ENCODE measurements around the gene GPX4.
"Not testable (repeated sequence)": the region's sequence is repeated elsewhere in the genome, so short reads cannot be mapped to it uniquely, and the experiment has no call there.

Gene GPX4

GRCh38 chr19:1115646-1116420, 12.0 kb downstream of the GPX4 start:
- no peak for DNase-seq

- DNase-seq = no peak
These were observed 13.2 kb downstream of the GPX4 start for GRCh38 chr19:1116726-1117581.

GRCh38 chr19:1117654-1118053, 13.9 kb downstream of the GPX4 start:
- no peak for DNase-seq

GRCh38 chr19:1118999-1119398, 15.2 kb downstream of the GPX4 start:
- no peak for DNase-seq

GRCh38 chr19:1119475-1120217, 15.9 kb downstream of the GPX4 start:
- no peak for DNase-seq

GRCh38 chr19:1121395-1121794, 17.6 kb downstream of the GPX4 start:
- no peak for DNase-seq

- DNase-seq = no peak
These were observed 18.5 kb downstream of the GPX4 start for GRCh38 chr19:1122021-1122971.

- DNase-seq = peak; percentile 88
These were observed 19.2 kb downstream of the GPX4 start for GRCh38 chr19:1122972-1123363.

- no peak for DNase-seq
These were observed 19.6 kb downstream of the GPX4 start for GRCh38 chr19:1123381-1123780.

- no peak for DNase-seq
These were observed 20.3 kb downstream of the GPX4 start for GRCh38 chr19:1123885-1124677.

GRCh38 chr19:1125601-1126467, 22.0 kb downstream of the GPX4 start:
- DNase-seq = no peak

- no peak for DNase-seq
These were observed 23.4 kb downstream of the GPX4 start for GRCh38 chr19:1126984-1127760.

GRCh38 chr19:1128106-1128505, 24.3 kb downstream of the GPX4 start:
- no peak for DNase-seq

- DNase-seq = not testable (repeated sequence)
These were observed 25.3 kb downstream of the GPX4 start for GRCh38 chr19:1129084-1129483.

GRCh38 chr19:1129535-1129934, 25.7 kb downstream of the GPX4 start:
- DNase-seq = no peak

GRCh38 chr19:1130771-1131717, 27.2 kb downstream of the GPX4 start:
- no peak for DNase-seq

- DNase-seq = peak; percentile 93
These were observed 28.1 kb downstream of the GPX4 start for GRCh38 chr19:1131718-1132551.
